RWPE2 (cell line): ENCODE data around the gene MLX.
"Not testable (repeated sequence)": the region's sequence is repeated elsewhere in the genome, so short reads cannot be mapped to it uniquely, and the experiment has no call there.

Experiments
- ATAC-seq: fragments of 200-7000 bp; cut with Tn5 transposase; 3 replicates; pipeline ENCODE4 v1.9.1; 2021; ENCODE audit warnings: low read depth
- DNase-seq: peaks from one replicate; pipeline ENCODE4 v3.0.0-alpha.2; 2020; ENCODE audit warnings: low spot score
- H3K27ac ChIP-seq: fragments of 450-650 bp; 2 replicates; pipeline ENCODE4 v1.5.1; 2017; ENCODE audit warnings: mild to moderate bottlenecking; ENCODE audit not compliant: poor library complexity, severe bottlenecking
- H3K27me3 ChIP-seq: fragments of 250-450 bp; sonication (Bioruptor Pico); 2 replicates; pipeline ENCODE4 v1.5.1; 2021; ENCODE audit warnings: mild to moderate bottlenecking, moderate library complexity; ENCODE audit not compliant: insufficient read depth, poor library complexity, severe bottlenecking
- H3K36me3 ChIP-seq: fragments of 250-450 bp; sonication (Bioruptor Pico); 2 replicates; pipeline ENCODE4 v1.5.1; 2020; ENCODE audit warnings: low read depth, mild to moderate bottlenecking, moderate library complexity
- H3K4me1 ChIP-seq: fragments of 250-450 bp; sonication (Bioruptor Pico); 2 replicates; pipeline ENCODE4 v1.5.1; 2021; ENCODE audit warnings: mild to moderate bottlenecking, moderate library complexity; ENCODE audit not compliant: insufficient read depth, poor library complexity, severe bottlenecking
- H3K4me3 ChIP-seq: fragments of 250-450 bp; sonication (Bioruptor Pico); 2 replicates; pipeline ENCODE4 v1.5.1; 2021; ENCODE audit warnings: mild to moderate bottlenecking, moderate library complexity; ENCODE audit not compliant: severe bottlenecking
- H3K9me3 ChIP-seq: fragments of 250-450 bp; sonication (Bioruptor Pico); 2 replicates; pipeline ENCODE4 v1.5.1; 2021; ENCODE audit warnings: mild to moderate bottlenecking, moderate library complexity; ENCODE audit not compliant: severe bottlenecking
- TF ChIP-seq, protein P1 (sequence below): fragments of 450-650 bp; IDR thresholded peaks from one replicate; pipeline ENCODE4 v1.5.1; 2017; ENCODE audit warnings: mild to moderate bottlenecking, moderate library complexity; ENCODE audit not compliant: poor library complexity, severe bottlenecking

The MLX gene

DNA sequence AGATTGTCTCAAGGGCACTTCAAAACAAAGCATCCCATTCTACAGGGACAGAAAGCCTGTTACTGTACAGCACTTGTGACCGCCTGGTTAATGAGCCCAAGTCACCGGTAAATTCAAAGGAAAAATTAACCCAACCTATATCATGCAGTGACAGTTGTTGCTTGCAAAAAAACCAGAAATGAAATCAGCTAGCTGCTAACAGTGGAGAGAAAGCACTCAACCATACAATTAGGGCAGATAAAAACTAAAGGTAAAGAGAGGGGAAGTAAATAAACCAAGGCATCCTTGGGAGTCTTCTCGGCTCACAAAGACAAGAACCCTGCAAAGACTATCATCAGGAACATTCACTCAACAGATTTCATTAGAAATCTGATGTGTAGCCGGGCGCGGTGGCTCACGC lies 36.4 kb downstream of the MLX start:
- DNase-seq (no peak), ATAC-seq (no peak)
- Histone ChIP-seq H3K27me3 (no peaks in the 10 kb centered on the region), H3K36me3 (peaks cover 6% of the 10 kb centered on the region; the same call in 1 of the 2 replicates), H3K9me3 (no peaks in the 10 kb centered on the region), H3K27ac (no peak overlapping the region), H3K4me3 (no peak overlapping the region), H3K4me1 (peaks cover 3% of the 10 kb centered on the region)
- TF ChIP-seq, protein P1, sequence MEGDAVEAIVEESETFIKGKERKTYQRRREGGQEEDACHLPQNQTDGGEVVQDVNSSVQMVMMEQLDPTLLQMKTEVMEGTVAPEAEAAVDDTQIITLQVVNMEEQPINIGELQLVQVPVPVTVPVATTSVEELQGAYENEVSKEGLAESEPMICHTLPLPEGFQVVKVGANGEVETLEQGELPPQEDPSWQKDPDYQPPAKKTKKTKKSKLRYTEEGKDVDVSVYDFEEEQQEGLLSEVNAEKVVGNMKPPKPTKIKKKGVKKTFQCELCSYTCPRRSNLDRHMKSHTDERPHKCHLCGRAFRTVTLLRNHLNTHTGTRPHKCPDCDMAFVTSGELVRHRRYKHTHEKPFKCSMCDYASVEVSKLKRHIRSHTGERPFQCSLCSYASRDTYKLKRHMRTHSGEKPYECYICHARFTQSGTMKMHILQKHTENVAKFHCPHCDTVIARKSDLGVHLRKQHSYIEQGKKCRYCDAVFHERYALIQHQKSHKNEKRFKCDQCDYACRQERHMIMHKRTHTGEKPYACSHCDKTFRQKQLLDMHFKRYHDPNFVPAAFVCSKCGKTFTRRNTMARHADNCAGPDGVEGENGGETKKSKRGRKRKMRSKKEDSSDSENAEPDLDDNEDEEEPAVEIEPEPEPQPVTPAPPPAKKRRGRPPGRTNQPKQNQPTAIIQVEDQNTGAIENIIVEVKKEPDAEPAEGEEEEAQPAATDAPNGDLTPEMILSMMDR: no peak

DNA sequence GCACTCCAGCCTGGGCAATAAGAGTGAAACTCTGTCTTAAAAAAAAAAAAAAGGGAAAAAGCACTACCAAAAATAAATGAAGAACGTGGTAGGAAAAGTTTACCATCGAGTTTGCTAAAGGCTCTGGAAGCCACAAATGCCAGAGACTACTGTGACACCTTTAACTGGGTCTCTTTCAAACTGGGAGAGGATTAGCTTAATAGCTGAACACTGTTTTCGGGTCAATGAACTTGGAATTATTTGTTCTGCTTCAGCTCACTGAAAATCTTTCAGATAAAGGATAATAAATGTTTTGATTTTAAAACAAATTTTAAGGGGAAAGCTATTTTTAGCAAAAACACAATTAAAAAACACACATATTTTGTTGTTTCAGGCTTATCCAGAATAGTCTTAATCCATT lies 40.9 kb downstream of the MLX start:
- peaks cover 28% of the 10 kb centered on the region for H3K36me3 ChIP-seq

GRCh38 chr17:42608305-42609181 lies 41.6 kb downstream of the MLX start:
- H3K36me3 ChIP-seq: peaks cover 31% of the 10 kb centered on the region
- H3K27me3 ChIP-seq: no peaks in the 10 kb centered on the region
- peaks cover 3% of the 10 kb centered on the region for H3K4me1 ChIP-seq
- peak overlapping the region; percentile 61 for H3K4me3 ChIP-seq
- DNase-seq: no peak
- peak; percentile 67 for ATAC-seq
- H3K27ac ChIP-seq: peak overlapping the region; percentile 77
- TF ChIP-seq, protein P1: no peak
- no peaks in the 10 kb centered on the region for H3K9me3 ChIP-seq

More for the DNA sequence above, 40.9 kb downstream of the MLX start:
- TF ChIP-seq, protein P1: no peak
- no peaks in the 10 kb centered on the region for H3K9me3 ChIP-seq
- H3K4me1 ChIP-seq: peaks cover 3% of the 10 kb centered on the region
- no peak overlapping the region for H3K27ac ChIP-seq
- H3K27me3 ChIP-seq: no peaks in the 10 kb centered on the region
- no peak for ATAC-seq
- peak overlapping the region; percentile 61 for H3K4me3 ChIP-seq
- DNase-seq: no peak

DNA sequence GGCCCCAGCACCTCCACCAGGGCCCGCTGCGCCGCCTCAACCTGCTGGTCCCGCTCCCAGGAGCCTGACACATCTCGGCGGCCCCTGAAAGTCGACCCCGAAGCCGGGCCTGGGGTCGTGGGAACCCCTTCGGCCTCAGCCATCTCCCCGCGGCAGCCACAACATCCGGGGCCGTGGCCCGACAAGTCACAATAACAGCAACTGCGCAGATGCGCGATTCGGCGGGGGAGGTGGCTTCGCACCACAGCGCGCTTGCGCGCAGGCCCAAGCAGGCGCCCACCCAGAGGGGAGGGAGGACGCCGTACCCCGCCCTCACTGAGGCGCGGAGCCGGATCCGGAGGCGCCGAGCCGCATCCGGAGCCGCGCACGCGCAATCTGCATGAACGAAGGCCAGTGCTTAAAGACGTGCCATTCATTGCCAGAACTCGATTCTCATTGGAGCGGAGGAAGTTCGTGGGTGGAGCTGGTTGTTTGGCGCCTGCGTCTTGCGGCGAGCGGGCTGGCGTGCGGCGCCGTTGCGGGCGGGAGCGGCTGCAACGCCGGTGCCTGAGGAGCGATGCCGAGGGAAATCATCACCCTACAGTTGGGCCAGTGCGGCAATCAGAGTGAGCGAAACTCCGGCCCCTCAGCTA lies 42.4 kb downstream of the MLX start, which contains the start of the genes RETREG3 and TUBG1:
RETREG3 (minus strand) TSS at position 193 of the 632 bp plus-strand sequence; CDS start at position 143, 50 bp downstream.
TUBG1 (plus strand) TSS at position 502 of the 632 bp plus-strand sequence; CDS start at position 557, 55 bp downstream.
- TF ChIP-seq, protein P1: no peak
- Histone ChIP-seq H3K27me3 (no peaks in the 10 kb centered on the region), H3K9me3 (no peaks in the 10 kb centered on the region), H3K4me1 (peaks cover 3% of the 10 kb centered on the region), H3K4me3 (peak within 1 kb of the TSS; percentile 61), H3K27ac (peak within 1 kb of the TSS; percentile 77), H3K36me3 (peaks cover 35% of the 10 kb centered on the region)
- peak; percentile 86 for ATAC-seq
- DNase-seq: peak; percentile 98

GRCh38 chr17:42609814-42610801 lies 43.2 kb downstream of the MLX start:
- Histone ChIP-seq H3K27ac (peak overlapping the region; percentile 77), H3K4me3 (peak overlapping the region; percentile 61), H3K36me3 (peaks cover 43% of the 10 kb centered on the region)
- H3K4me1 ChIP-seq, H3K9me3 ChIP-seq, H3K27me3 ChIP-seq, DNase-seq: not testable (repeated sequence)
- peak; percentile 28 for ATAC-seq
